HUES48 (cell line): Measurements from ENCODE around the gene PKLR.
"Not testable (repeated sequence)": the region's sequence is repeated elsewhere in the genome, so short reads cannot be mapped to it uniquely, and the experiment has no call there.

Experiments used
- H3K27ac ChIP-seq: one replicate; pipeline ENCODE4 v1.7.0; 2013; ENCODE audit warnings: low read depth, low read length, inconsistent platforms
- H3K27me3 ChIP-seq: 2 replicates; pipeline ENCODE4 v1.6.1; 2013; ENCODE audit warnings: mild to moderate bottlenecking, low read length; ENCODE audit not compliant: control insufficient read depth, insufficient read depth
- H3K36me3 ChIP-seq: 2 replicates; pipeline ENCODE4 v1.6.1; 2013; ENCODE audit warnings: low read length; ENCODE audit not compliant: control insufficient read depth, insufficient read depth
- H3K4me1 ChIP-seq: 2 replicates; pipeline ENCODE4 v1.6.1; 2013; ENCODE audit warnings: mild to moderate bottlenecking, low read length; ENCODE audit not compliant: control insufficient read depth, insufficient read depth
- H3K4me3 ChIP-seq: 2 replicates; pipeline ENCODE4 v1.5.1; 2013; ENCODE audit warnings: mild to moderate bottlenecking, low read depth, low read length
- H3K9ac ChIP-seq: 2 replicates; pipeline ENCODE4 v1.6.1; 2013; ENCODE audit warnings: mild to moderate bottlenecking, low read depth, low read length, moderate library complexity
- H3K9me3 ChIP-seq: 2 replicates; pipeline ENCODE4 v1.6.1; 2013; ENCODE audit warnings: low read length; ENCODE audit not compliant: control insufficient read depth, insufficient read depth

PKLR gene

GRCh38 chr1:155301342-155301841, at the start of gene PKLR:
Gene PKLR (minus strand): TSS chr1:155301438. CDS start chr1:155301395, 43 bp downstream.
- Histone ChIP-seq H3K4me3 (no peak within 1 kb of the TSS), H3K4me1 (peaks cover 9% of the 10 kb centered on the region; the same call in 1 of the 2 replicates), H3K9me3 (no peaks in the 10 kb centered on the region), H3K36me3 (no peaks in the 10 kb centered on the region), H3K27ac (no peak within 1 kb of the TSS), H3K27me3 (peaks cover 8% of the 10 kb centered on the region; the same call in 1 of the 2 replicates), H3K9ac (no peak within 1 kb of the TSS)

- Histone ChIP-seq H3K9ac (no peak overlapping the region), H3K27ac (no peak overlapping the region), H3K9me3 (no peaks in the 10 kb centered on the region), H3K27me3 (no peaks in the 10 kb centered on the region), H3K4me3 (no peak overlapping the region), H3K36me3 (peaks cover 85% of the 10 kb centered on the region), H3K4me1 (no peaks in the 10 kb centered on the region)
Measured at GRCh38 chr1:155342842-155343241, 41.6 kb upstream of the PKLR start.

- Histone ChIP-seq H3K9me3 (no peaks in the 10 kb centered on the region), H3K4me1 (no peaks in the 10 kb centered on the region), H3K36me3 (peaks cover 81% of the 10 kb centered on the region), H3K27ac (no peak overlapping the region), H3K4me3 (no peak overlapping the region), H3K9ac (no peak overlapping the region), H3K27me3 (no peaks in the 10 kb centered on the region)
Measured at GRCh38 chr1:155339515-155340097, 38.4 kb upstream of the PKLR start.

- Histone ChIP-seq H3K9ac (no peak overlapping the region), H3K27me3 (no peaks in the 10 kb centered on the region), H3K4me3 (no peak overlapping the region), H3K36me3 (peaks cover 61% of the 10 kb centered on the region), H3K9me3 (no peaks in the 10 kb centered on the region), H3K4me1 (no peaks in the 10 kb centered on the region), H3K27ac (no peak overlapping the region)
Measured at GRCh38 chr1:155334962-155335361, 33.7 kb upstream of the PKLR start.

- Histone ChIP-seq H3K27me3 (no peaks in the 10 kb centered on the region), H3K4me3 (no peak overlapping the region), H3K9me3 (no peaks in the 10 kb centered on the region), H3K36me3 (peaks cover 61% of the 10 kb centered on the region), H3K27ac (no peak overlapping the region), H3K4me1 (peaks cover 4% of the 10 kb centered on the region; the same call in 1 of the 2 replicates), H3K9ac (no peak overlapping the region)
Measured at GRCh38 chr1:155329980-155330598, 28.9 kb upstream of the PKLR start.

GRCh38 chr1:155328856-155329255, 27.6 kb upstream of the PKLR start:
- not testable (repeated sequence) for H3K9me3 ChIP-seq, H3K27me3 ChIP-seq, H3K9ac ChIP-seq, H3K4me1 ChIP-seq, H3K4me3 ChIP-seq, H3K27ac ChIP-seq
- H3K36me3 ChIP-seq, result peaks cover 54% of the 10 kb centered on the region

GRCh38 chr1:155327981-155328380, 26.7 kb upstream of the PKLR start:
- peaks cover 4% of the 10 kb centered on the region; the same call in 1 of the 2 replicates for H3K4me1 ChIP-seq
- no peak overlapping the region for H3K27ac ChIP-seq
- H3K9ac ChIP-seq, result no peak overlapping the region
- no peaks in the 10 kb centered on the region for H3K27me3 ChIP-seq
- H3K4me3 ChIP-seq, result no peak overlapping the region
- no peaks in the 10 kb centered on the region for H3K9me3 ChIP-seq
- peaks cover 54% of the 10 kb centered on the region for H3K36me3 ChIP-seq

GRCh38 chr1:155326631-155327037, 25.4 kb upstream of the PKLR start:
- Histone ChIP-seq H3K9ac (no peak overlapping the region), H3K9me3 (no peaks in the 10 kb centered on the region), H3K27me3 (peaks cover 5% of the 10 kb centered on the region), H3K27ac (no peak overlapping the region), H3K4me1 (peaks cover 13% of the 10 kb centered on the region), H3K36me3 (peaks cover 54% of the 10 kb centered on the region), H3K4me3 (no peak overlapping the region)

GRCh38 chr1:155326020-155326526, 24.8 kb upstream of the PKLR start:
- Histone ChIP-seq H3K4me3 (no peak overlapping the region), H3K9ac (no peak overlapping the region), H3K27ac (no peak overlapping the region)

GRCh38 chr1:155325603-155325893, 24.3 kb upstream of the PKLR start:
- Histone ChIP-seq H3K27ac (peak overlapping the region; percentile 79), H3K4me3 (peak overlapping the region; percentile 85), H3K9ac (no peak overlapping the region), H3K9me3 (no peaks in the 10 kb centered on the region), H3K36me3 (peaks cover 44% of the 10 kb centered on the region), H3K4me1 (peaks cover 18% of the 10 kb centered on the region), H3K27me3 (peaks cover 12% of the 10 kb centered on the region)

More at GRCh38 chr1:155326020-155326526, 24.8 kb upstream of the PKLR start:
- H3K4me1 ChIP-seq, result peaks cover 18% of the 10 kb centered on the region
- H3K36me3 ChIP-seq, result peaks cover 50% of the 10 kb centered on the region
- no peaks in the 10 kb centered on the region for H3K9me3 ChIP-seq
- peaks cover 11% of the 10 kb centered on the region for H3K27me3 ChIP-seq
